GM12878 (cell line): ENCODE measurements around the gene CCDC149. TPM values are rescaled to one million over a fixed set of nuclear protein-coding genes. Genes with fewer than 3 reads are reported as not detected.

Source experiments
- ATAC-seq: fragments of 200-7000 bp; cut with Tn5 transposase; 3 replicates; pipeline ENCODE4 v1.9.1; 2020; ENCODE audit warnings: mild to moderate bottlenecking, moderate library complexity
- BruUV-seq: library from RNA; stranded (reverse); fragments of 400-500 nt; replicated peaks from 2 replicates; lab custom pipeline; 2021; lab: Mats Ljungman, UMichigan
- CTCF ChIA-PET: fragments of 300-600 bp; sonication (Branson Sonifier 250); formaldehyde crosslinking; extraction: SDS; loops from one replicate; lab custom pipeline; 2021; ENCODE audit warnings: inconsistent platforms; lab: Yijun Ruan, JAX
- POLR2A ChIA-PET: fragments of 350-600 bp; formaldehyde crosslinking; extraction: SDS; loops from one replicate; lab custom pipeline; 2021; ENCODE audit warnings: inconsistent platforms; lab: Charles Lee
- RAD21 ChIA-PET: fragments of 300-600 bp; sonication (Branson Sonifier 250); formaldehyde crosslinking; loops from one replicate; lab custom pipeline; 2023; ENCODE audit warnings: antibody characterized with exemption; ENCODE audit not compliant: unreplicated experiment; lab: Charles Lee
- SMC1A ChIA-PET: fragments of 300-600 bp; sonication (Branson Sonifier 250); formaldehyde crosslinking; loops from one replicate; lab custom pipeline; 2023; ENCODE audit not compliant: unreplicated experiment, uncharacterized antibody; lab: Charles Lee
- DNase-seq: peaks from one replicate; pipeline ENCODE4 v3.0.0-alpha.2; 2011; ENCODE audit warnings: low read depth, low spot score
- FAIRE-seq: peaks from 3 replicates; lab custom pipeline; 2011; peaks lifted over from hg19 to GRCh38; lab: Jason Lieb, UNC
- H2AFZ ChIP-seq: 2 replicates; pipeline ENCODE4 v1.6.0; 2011; ENCODE audit warnings: low read depth, low read length, control low read depth; ENCODE audit not compliant: control insufficient read depth
- H3K27ac ChIP-seq: 2 replicates; pipeline ENCODE4 v1.5.1; 2011; ENCODE audit warnings: control low read depth; ENCODE audit not compliant: control insufficient read depth, insufficient read depth
- H3K27me3 ChIP-seq, 2 experiments: replicated peaks in 1 of 2; 2 replicates each; pipeline versions ENCODE4 v1.6.0 to v1.6.1; 2011; ENCODE audit warnings: low read length in 1 of 2; ENCODE audit not compliant: control insufficient read depth in 2 of 2, insufficient read depth in 2 of 2
- H3K36me3 ChIP-seq, 2 experiments: 2 replicates each; pipeline ENCODE4 v1.5.1; 2011; ENCODE audit warnings: low read length in 1 of 2; ENCODE audit not compliant: control insufficient read depth in 2 of 2, insufficient read depth in 2 of 2
- H3K4me1 ChIP-seq: 2 replicates; pipeline ENCODE4 v1.6.1; 2011; ENCODE audit warnings: mild to moderate bottlenecking, low read length, moderate library complexity, mixed read lengths; ENCODE audit not compliant: control insufficient read depth, insufficient read depth
- H3K4me2 ChIP-seq: 2 replicates; pipeline ENCODE4 v1.6.0; 2011; ENCODE audit warnings: control low read depth; ENCODE audit not compliant: control insufficient read depth, insufficient read depth
- H3K4me3 ChIP-seq: fragments of 200-600 bp; sonication (generic); 2 replicates; pipeline ENCODE4 v1.5.1; 2016
- H3K79me2 ChIP-seq: 2 replicates; pipeline ENCODE4 v1.6.0; 2011; ENCODE audit warnings: low read length; ENCODE audit not compliant: control insufficient read depth, insufficient read depth
- H3K9ac ChIP-seq: 2 replicates; pipeline ENCODE4 v1.8.0; 2011; ENCODE audit warnings: low read length, control low read depth, mixed read lengths; ENCODE audit not compliant: control insufficient read depth, insufficient read depth
- H3K9me3 ChIP-seq: replicated peaks from 3 replicates; pipeline ENCODE4 v1.5.1; 2011; ENCODE audit warnings: mild to moderate bottlenecking, low read length; ENCODE audit not compliant: control insufficient read depth, insufficient read depth
- H4K20me1 ChIP-seq: 2 replicates; pipeline ENCODE4 v1.6.0; 2011; ENCODE audit not compliant: control insufficient read depth, insufficient read depth
- BRCA1 ChIP-seq: IDR thresholded peaks from 2 replicates; pipeline ENCODE4 v1.6.1; 2011; ENCODE audit warnings: low read depth, low read length, improper control_type of control experiment
- CBX3 ChIP-seq: fragments of 200-600 bp; sonication (generic); IDR thresholded peaks from 2 replicates; pipeline ENCODE4 v1.6.1; 2016; ENCODE audit warnings: low read depth, borderline replicate concordance
- CHD1 ChIP-seq: IDR thresholded peaks from 2 replicates; pipeline ENCODE4 v1.6.1; 2012; ENCODE audit warnings: low read depth, low read length, improper control_type of control experiment
- FOS ChIP-seq: IDR thresholded peaks from 3 replicates; pipeline ENCODE4 v1.6.1; 2011; ENCODE audit warnings: borderline replicate concordance; ENCODE audit not compliant: insufficient read length; ENCODE audit errors: extremely low read depth
- HDAC6 ChIP-seq: fragments of 200-600 bp; sonication (generic); IDR thresholded peaks from one replicate; pipeline ENCODE4 v1.8.0; 2017; ENCODE audit warnings: antibody characterized with exemption; ENCODE audit not compliant: unreplicated experiment
- HDGF ChIP-seq: fragments of 450-650 bp; IDR thresholded peaks from 2 replicates; pipeline ENCODE4 v1.6.1; 2016; ENCODE audit warnings: antibody characterized with exemption
- IRF3 ChIP-seq: fragments of 450-650 bp; IDR thresholded peaks from 2 replicates; pipeline ENCODE4 v1.6.1; 2014; ENCODE audit warnings: mild to moderate bottlenecking
- MTA3 ChIP-seq: IDR thresholded peaks from 2 replicates; pipeline ENCODE4 v1.6.1; 2012; ENCODE audit warnings: low read length, inconsistent platforms, borderline replicate concordance
- PAX5 ChIP-seq: IDR thresholded peaks from 2 replicates; pipeline ENCODE4 v1.6.1; 2011; ENCODE audit warnings: low read depth, low read length, borderline replicate concordance
- RCOR1 ChIP-seq: conservative IDR thresholded peaks from 2 replicates; pipeline ENCODE4 v1.6.1; 2012; ENCODE audit warnings: low read depth, low read length, improper control_type of control experiment
- STAT3 ChIP-seq: IDR thresholded peaks from 2 replicates; pipeline ENCODE4 v1.6.1; 2011; ENCODE audit warnings: low read depth, low read length, improper control_type of control experiment
- USF2 ChIP-seq: IDR thresholded peaks from 2 replicates; pipeline ENCODE4 v1.6.1; 2011; ENCODE audit warnings: low read depth, low read length, improper control_type of control experiment, borderline replicate concordance
- WRNIP1 ChIP-seq: IDR thresholded peaks from 2 replicates; pipeline ENCODE4 v1.6.1; 2011; ENCODE audit warnings: low read depth, low read length, improper control_type of control experiment, borderline replicate concordance
- ZNF207 ChIP-seq: fragments of 450-650 bp; IDR thresholded peaks from 2 replicates; pipeline ENCODE4 v1.6.1; 2014; ENCODE audit warnings: antibody characterized with exemption, mild to moderate bottlenecking, borderline replicate concordance
- WGBS: methylation state at CpG from one replicate; pipeline ENCODE4 v1.1.6; 2016; ENCODE audit warnings: low lambda C conversion rate; ENCODE audit not compliant: insufficient replicate concordance, insufficient coverage; ENCODE audit errors: missing lambda C conversion rate; 5-methylcytosine and 5-hydroxymethylcytosine counted together
- in situ Hi-C: fragments of 300-500 bp; cut with MboI; formaldehyde crosslinking; loops from 9 replicates; pipeline ENCODE4 v1.14.3; 2018; ENCODE audit warnings: mixed read lengths
- intact Hi-C: fragments of 100-400 bp; cut with micrococcal nuclease; formaldehyde crosslinking; loops from one replicate; pipeline ENCODE4 v1.14.2; 2022; ENCODE audit not compliant: unreplicated experiment
- polyA plus RNA-seq, 11 experiments: library from polyadenylated mRNA; depleted of rRNA in 4 of 11; unstranded in 6 of 11; stranded (reverse) in 5 of 11; fragments of >200 nt; fragmentation: Nextera tagmentation in 4 of 11; fragmentation: Illumina TruSeq in 1 of 11; extraction: Ambion mirVana in 4 of 11; extraction: Trizol in 1 of 11; gene quantifications; 1 replicate in 1 of 11; 2 replicates in 10 of 11; pipeline versions ENCODE4 v1.2.1 to v1.2.3, GENCODE V29; 2011 to 2016; ENCODE audit warnings: inconsistent platforms in 2 of 11, missing spikeins in 2 of 11, low read depth in 1 of 11
- total RNA-seq, 4 experiments: library from RNA; depleted of rRNA in 3 of 4; stranded (reverse); fragments of >200 nt in 3 of 4; fragmentation: Illumina TruSeq in 1 of 4; extraction: Trizol in 1 of 4; gene quantifications; 2 replicates each; pipeline versions ENCODE4 v1.2.1 to v1.2.3, GENCODE V29; 2013 to 2021
- TF ChIP-seq, protein P1 (sequence below): fragments of 450-650 bp; IDR thresholded peaks from 2 replicates; pipeline ENCODE4 v1.6.1; 2016; ENCODE audit warnings: mild to moderate bottlenecking

CCDC149 gene
- total and polyA plus RNA-seq, 10 of the 15 experiments (the other 5 are each of a cell fraction or from before 2014, with no cell fraction given): 0.03 to 0.04 (median 0.04) TPM; not detected in 7

DNA sequence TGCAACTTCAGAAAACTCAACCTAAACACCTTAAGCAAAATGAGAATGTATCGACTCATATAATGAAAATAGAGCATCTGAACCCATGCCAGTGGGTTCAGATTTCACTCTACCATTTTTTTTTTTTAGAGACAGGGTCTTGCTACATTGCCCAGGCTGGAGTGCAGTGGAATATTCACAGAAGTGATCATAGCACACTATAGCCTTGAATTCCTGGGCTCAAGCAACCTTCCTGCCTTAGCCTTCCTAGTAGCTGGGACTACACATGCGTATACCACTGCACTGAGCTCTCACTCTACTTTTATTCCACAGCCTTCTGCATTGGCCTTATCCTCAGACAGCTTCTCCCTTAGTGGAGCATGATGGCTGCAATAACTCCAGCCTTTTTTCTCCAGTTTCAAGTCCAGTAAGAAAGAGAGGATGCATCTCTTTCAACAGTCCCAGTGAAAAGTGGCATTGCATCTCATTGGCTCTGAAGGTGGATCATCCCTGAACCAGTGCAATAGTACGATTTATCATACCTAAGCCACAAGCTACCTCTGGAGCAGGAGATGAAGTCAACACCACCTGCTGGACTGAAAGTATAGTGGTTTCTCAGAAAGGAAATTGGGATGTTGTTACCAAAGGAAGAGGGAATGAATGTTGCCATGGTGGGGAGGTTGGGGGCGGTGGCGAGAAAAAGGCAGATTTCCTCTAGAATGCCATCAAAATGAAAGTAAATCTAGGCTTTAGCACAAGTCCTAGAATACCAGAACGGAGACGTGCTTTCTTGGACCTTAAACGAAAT, 119.4 kb downstream of the CCDC149 start:
- WGBS: 11% methylated on average over 8 of the region's 8 CpGs
- no peaks in the 10 kb centered on the region for H3K4me1 ChIP-seq
- BruUV-seq: no TSS peak
- FAIRE-seq: no peak
- ATAC-seq: no peak
- CTCF ChIA-PET: no interaction called here
- no peak for TF ChIP-seq USF2
- TF ChIP-seq WRNIP1: no peak
- TF ChIP-seq STAT3: no peak
- no peak for TF ChIP-seq BRCA1
- TF ChIP-seq HDAC6: no peak
- H2AFZ ChIP-seq: no peak overlapping the region
- DNase-seq: no peak
- H3K4me3 ChIP-seq: no peak overlapping the region
- H3K79me2 ChIP-seq: no peaks in the 10 kb centered on the region
- no peak overlapping the region for H3K27ac ChIP-seq
- RAD21 ChIA-PET: no interaction called here
- POLR2A ChIA-PET: no interaction called here
- H3K4me2 ChIP-seq: no peak overlapping the region
- intact Hi-C loops: no loop called here
- H4K20me1 ChIP-seq: no peaks in the 10 kb centered on the region
- H3K9ac ChIP-seq: no peak overlapping the region
- H3K9me3 ChIP-seq: no peaks in the 10 kb centered on the region
- SMC1A ChIA-PET: interaction anchor here (1.4 kb wide), 1 partner anchor 14 kb away, joined by 3 read pairs; no protein-coding TSS in a partner anchor
- H3K27me3 ChIP-seq: no peaks in the 10 kb centered on the region; a peak in 1 of 4 replicates
- no peaks in the 10 kb centered on the region for H3K36me3 ChIP-seq
- in situ Hi-C loops: no loop called here

- Histone ChIP-seq H4K20me1 (no peaks in the 10 kb centered on the region), H3K79me2 (no peaks in the 10 kb centered on the region), H2AFZ (no peak overlapping the region), H3K27me3 (no peaks in the 10 kb centered on the region; a peak in 1 of 4 replicates), H3K4me1 (no peaks in the 10 kb centered on the region), H3K27ac (no peak overlapping the region), H3K4me2 (no peak overlapping the region), H3K9ac (no peak overlapping the region), H3K9me3 (no peaks in the 10 kb centered on the region), H3K36me3 (no peaks in the 10 kb centered on the region), H3K4me3 (no peak overlapping the region)
- no TSS peak for BruUV-seq
- SMC1A ChIA-PET: no interaction called here
- RAD21 ChIA-PET: no interaction called here
- POLR2A ChIA-PET: no interaction called here
- CTCF ChIA-PET: no interaction called here
- 13% methylated on average over 4 of the region's 4 CpGs for WGBS
- FAIRE-seq (no peak), ATAC-seq (no peak), DNase-seq (no peak)
- intact Hi-C loops (no loop called here), in situ Hi-C loops (no loop called here)
- TF ChIP-seq PAX5 (no peak), CBX3 (no peak), CHD1 (no peak), ZNF207 (no peak), IRF3 (no peak), FOS (no peak), MTA3 (no peak), RCOR1 (no peak), HDGF (no peak)
- TF ChIP-seq, protein P1, sequence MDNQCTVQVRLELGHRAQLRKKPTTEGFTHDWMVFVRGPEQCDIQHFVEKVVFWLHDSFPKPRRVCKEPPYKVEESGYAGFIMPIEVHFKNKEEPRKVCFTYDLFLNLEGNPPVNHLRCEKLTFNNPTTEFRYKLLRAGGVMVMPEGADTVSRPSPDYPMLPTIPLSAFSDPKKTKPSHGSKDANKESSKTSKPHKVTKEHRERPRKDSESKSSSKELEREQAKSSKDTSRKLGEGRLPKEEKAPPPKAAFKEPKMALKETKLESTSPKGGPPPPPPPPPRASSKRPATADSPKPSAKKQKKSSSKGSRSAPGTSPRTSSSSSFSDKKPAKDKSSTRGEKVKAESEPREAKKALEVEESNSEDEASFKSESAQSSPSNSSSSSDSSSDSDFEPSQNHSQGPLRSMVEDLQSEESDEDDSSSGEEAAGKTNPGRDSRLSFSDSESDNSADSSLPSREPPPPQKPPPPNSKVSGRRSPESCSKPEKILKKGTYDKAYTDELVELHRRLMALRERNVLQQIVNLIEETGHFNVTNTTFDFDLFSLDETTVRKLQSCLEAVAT: no peak
Observed at GRCh38 chr4:24792552-24792951, 120.3 kb downstream of the CCDC149 start.
